ENCODE results near the gene FRS3.

The FRS3 gene

DNA sequence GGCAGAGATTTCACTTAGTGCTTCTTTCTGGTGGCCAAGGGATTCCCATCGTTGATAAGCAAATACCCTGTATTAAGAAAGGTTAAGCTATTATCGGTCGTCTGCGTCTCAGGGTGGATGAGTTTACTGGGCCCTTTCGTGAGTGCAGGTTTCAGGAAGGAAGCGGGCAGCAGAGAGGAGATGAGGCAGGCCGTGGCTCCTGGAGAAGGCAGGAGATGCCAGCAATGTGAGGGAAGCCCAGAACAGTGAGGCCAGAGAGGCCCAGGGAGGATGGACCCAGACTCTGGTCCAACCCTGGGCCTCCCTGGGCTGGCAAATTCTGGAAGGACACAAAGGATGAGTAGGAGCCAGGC, 55.5 kb downstream of the FRS3 start:
- no peak for DNase-seq

DNA sequence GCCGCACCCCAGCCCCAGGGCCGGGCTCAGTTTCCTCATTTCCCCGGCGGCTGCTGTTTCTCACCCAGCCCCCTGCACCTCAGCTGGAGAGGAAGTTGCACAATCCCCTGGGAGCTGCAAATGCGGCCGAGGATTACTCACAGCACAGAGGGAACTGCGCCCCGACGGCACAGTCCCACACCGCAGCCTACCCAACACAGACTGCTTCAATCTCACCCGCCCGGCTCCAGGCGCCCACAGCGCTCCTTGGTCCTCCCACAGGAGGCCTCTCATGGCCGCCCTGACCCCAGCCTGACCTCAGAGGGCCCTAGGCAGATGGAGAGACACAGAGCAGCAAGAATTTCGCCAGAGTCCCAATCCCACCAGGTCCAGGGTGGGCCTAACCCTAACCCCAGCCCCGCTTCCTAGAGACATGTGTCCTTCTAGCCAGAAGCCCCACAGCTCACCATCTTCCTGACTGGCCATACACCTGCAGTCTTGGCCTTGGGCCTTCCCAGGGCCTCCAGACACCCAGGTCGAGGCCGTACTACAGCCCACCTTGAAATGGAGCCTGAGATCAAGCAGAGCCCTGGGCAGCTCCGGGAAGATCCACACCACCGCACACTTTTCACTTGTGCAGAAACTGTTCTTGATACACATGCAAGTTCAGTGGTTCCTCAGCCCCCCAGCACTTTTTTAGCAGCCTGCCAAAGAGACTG, 56.0 kb downstream of the FRS3 start:
- DNase-seq = no peak

DNA sequence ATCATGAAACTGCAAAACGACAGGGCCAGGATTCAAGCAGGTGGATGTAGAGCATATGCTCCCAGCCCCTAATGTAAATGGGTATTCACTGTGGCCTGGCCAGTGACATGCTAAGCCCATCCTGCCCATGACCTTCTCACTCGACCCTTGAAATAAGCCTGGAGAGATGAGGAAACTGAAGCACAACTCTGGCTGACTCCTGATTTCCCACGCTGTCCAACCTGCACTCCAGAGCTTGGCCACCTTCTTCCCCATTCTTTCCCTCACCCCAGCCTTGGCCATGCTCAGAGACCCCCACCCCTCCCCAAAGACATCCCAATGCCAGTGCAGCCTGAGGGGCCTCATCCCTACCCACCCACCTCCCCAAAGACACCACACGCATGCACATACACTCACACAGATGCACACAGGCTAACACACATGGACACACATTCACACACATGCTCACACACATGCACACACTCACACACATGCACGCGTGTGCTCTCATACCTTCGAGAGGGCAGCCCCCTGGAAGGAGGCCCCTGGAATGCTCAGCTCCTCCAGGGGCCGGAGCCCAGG, 56.7 kb downstream of the FRS3 start:
- DNase-seq = no peak

DNA sequence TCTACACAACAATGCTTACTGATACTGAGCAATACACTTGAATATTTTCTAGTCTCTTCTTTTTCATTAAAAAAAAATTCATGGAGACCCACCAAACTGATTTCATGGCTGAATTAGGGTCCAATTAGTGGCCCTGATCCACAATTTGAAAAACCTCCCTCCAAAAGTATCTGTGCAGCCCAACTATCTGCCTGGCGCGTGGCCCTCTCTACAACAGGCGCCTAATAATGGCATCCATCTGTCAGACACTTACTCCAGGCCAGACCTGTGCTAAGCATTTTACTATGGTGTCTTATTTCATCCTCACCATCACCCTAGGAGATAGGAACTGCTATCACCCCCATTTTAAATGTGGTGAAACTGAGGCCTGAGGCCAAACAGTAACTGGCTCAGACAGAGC, 58.3 kb downstream of the FRS3 start:
- DNase-seq = no peak

DNA sequence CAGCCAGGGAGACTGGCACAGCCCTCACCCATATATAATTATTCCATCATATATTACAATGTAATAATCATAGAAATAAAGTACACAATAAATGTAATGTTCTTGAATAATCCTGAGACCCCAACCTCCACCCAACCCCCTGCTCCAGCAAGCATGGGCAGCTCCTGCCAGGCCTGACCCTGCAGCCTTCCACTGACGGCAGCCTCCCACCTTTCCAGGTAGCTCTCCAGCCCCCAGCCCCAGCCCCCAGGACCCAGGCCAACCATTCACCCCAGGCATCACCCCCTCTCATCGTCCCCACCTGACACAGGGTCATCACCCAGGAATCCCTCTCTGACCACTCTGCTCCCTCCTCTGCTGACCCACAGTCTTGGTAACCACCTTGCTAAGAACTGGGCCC, 58.9 kb downstream of the FRS3 start:
- no peak for DNase-seq

DNA sequence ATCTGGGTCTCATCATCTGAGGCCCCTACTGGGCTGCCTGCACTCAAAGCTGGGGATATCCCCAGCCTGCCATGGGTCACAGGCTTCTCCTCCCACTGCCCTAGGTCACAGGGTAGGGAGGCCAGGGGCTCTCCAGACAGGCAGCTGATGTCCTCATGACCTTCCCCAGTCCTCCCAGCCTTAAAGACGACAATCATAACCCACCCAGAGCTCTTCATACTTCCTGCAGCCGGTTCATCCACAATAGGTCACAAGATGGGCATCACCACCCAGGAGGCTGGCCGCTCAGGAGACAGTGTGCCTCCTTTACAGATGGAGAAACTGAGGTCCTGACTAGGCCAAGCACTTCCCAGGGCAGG, 59.5 kb downstream of the FRS3 start:
- DNase-seq = no peak
